ENCODE measurements around the gene UBA1.

- TF ChIP-seq POLR2A (IDR thresholded peaks at IDR 0.05) (no peak), POLR2AphosphoS5 (IDR thresholded peaks at IDR 0.05) (no peak)
Measured at GRCh38 chrX:47145395-47146120, 48.1 kb upstream of the UBA1 start.

All from spleen (tissue), 3 donors.